ENCODE data around the gene CALHM2. TPM values are rescaled to one million over a fixed set of nuclear protein-coding genes. Genes with fewer than 3 reads are reported as not detected.
A peak's percentile ranks its signal among the peaks of the same experiment; 100 is the strongest.

The CALHM2 gene
- total RNA-seq, 4 donors from 2014 or later: 5.0 to 40.1 (median 9.3) TPM

- H3K27me3 ChIP-seq: peaks cover 0 to 5% (median 0%) of the 10 kb centered on the region in 4 donors
- H3K4me1 ChIP-seq: peaks cover 0 to 27% (median 9%) of the 10 kb centered on the region in 3 donors
- peak overlapping the region; percentile 19 to 80 (median 48) for H3K27ac ChIP-seq
- no peaks in the 10 kb centered on the region for H3K9me3 ChIP-seq
- 60 to 67% methylated on average over 8 to 13 of the region's 14 CpGs for WGBS, 2 donors
- TF ChIP-seq POLR2A (IDR thresholded peaks at IDR 0.05) (no peak), CTCF (IDR thresholded peaks at IDR 0.05) (no peak)
- intact Hi-C loops (cut with DNase I): no loop called here
- peak; percentile 47 for DNase-seq
- peak overlapping the region in 1 of 4 donors; percentile 12 for H3K4me3 ChIP-seq
- no peaks in the 10 kb centered on the region for H3K36me3 ChIP-seq
Observed at GRCh38 chr10:103470761-103471653, 18.8 kb upstream of the CALHM2 start.

GRCh38 chr10:103469201-103469600 lies 17.0 kb upstream of the CALHM2 start:
- 56 to 61% methylated on average over 5 of the region's 5 CpGs for WGBS, 2 donors
- intact Hi-C loops (cut with DNase I): no loop called here
- Histone ChIP-seq H3K36me3 (no peaks in the 10 kb centered on the region), H3K27ac (no peak overlapping the region), H3K27me3 (peaks cover 0 to 10% (median 0%) of the 10 kb centered on the region in 4 donors), H3K4me3 (no peak overlapping the region), H3K4me1 (peaks cover 0 to 27% (median 9%) of the 10 kb centered on the region in 3 donors), H3K9me3 (no peaks in the 10 kb centered on the region)
- TF ChIP-seq POLR2A (IDR thresholded peaks at IDR 0.05) (no peak), CTCF (IDR thresholded peaks at IDR 0.05) (no peak)
- DNase-seq: no peak

- Histone ChIP-seq H3K4me3 (no peak overlapping the region), H3K4me1 (peaks cover 0 to 18% (median 9%) of the 10 kb centered on the region in 3 donors), H3K36me3 (no peaks in the 10 kb centered on the region), H3K27ac (no peak overlapping the region), H3K27me3 (peaks cover 0 to 10% (median 0%) of the 10 kb centered on the region in 4 donors), H3K9me3 (no peaks in the 10 kb centered on the region)
- no peak for TF ChIP-seq POLR2A (IDR thresholded peaks at IDR 0.05)
- TF ChIP-seq CTCF (IDR thresholded peaks at IDR 0.05): no peak
- WGBS, 2 donors: 80 to 87% methylated on average over 7 of the region's 7 CpGs
- intact Hi-C loops (cut with DNase I): no loop called here
- DNase-seq: no peak
Observed at GRCh38 chr10:103467406-103467805, 15.2 kb upstream of the CALHM2 start.

- intact Hi-C loops (cut with DNase I): no loop called here
- Histone ChIP-seq H3K9me3 (no peaks in the 10 kb centered on the region), H3K36me3 (no peaks in the 10 kb centered on the region), H3K4me3 (no peak overlapping the region), H3K27me3 (peaks cover 0 to 10% (median 0%) of the 10 kb centered on the region in 4 donors), H3K4me1 (peaks cover 0 to 12% (median 5%) of the 10 kb centered on the region in 3 donors), H3K27ac (no peak overlapping the region)
- DNase-seq: no peak
- TF ChIP-seq CTCF (IDR thresholded peaks at IDR 0.05) (no peak), POLR2A (IDR thresholded peaks at IDR 0.05) (no peak)
- 62 to 73% methylated on average over 3 of the region's 3 CpGs for WGBS, 2 donors
Observed at GRCh38 chr10:103466734-103467133, 14.6 kb upstream of the CALHM2 start.

Measured in esophagus squamous epithelium (tissue), 5 donors.